ENCODE results near the gene SALL4. TPM values are rescaled to one million over a fixed set of nuclear protein-coding genes. Genes with fewer than 3 reads are reported as not detected.

The SALL4 gene
- 0.59 and 2.0 TPM in 2 replicates for total RNA-seq

DNA sequence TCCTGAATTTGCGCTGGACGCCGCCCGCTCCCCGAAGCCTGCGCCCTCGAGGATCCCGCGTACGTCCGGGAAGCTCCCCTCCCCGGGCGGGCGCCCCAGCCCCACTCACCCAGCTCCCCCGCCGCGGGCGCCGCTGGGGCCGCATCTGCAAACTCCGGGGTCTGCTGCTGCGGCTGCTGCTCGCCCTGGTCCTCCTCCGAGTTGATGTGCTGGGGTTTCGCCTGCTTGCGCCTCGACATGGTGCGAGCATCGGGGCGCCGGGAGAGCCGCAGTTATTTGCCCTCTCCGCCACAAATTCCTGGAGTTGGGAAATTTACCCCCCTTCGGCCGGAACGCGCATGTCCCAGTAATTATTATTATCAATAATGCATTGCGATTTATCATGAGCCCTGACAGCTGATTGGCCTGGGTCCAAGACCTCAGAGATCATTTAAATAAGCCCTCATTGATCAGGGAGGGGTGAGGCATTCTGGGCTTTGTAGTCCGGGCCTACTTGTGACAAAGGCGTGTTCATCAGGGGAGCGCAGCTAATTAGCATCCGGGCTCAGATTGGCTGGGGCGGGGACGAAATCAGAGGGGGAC lies at the start of gene SALL4:
Gene SALL4 (minus strand): TSS at position 352 of the 582 bp plus-strand sequence. CDS start 113 bp downstream, at position 239.

DNA sequence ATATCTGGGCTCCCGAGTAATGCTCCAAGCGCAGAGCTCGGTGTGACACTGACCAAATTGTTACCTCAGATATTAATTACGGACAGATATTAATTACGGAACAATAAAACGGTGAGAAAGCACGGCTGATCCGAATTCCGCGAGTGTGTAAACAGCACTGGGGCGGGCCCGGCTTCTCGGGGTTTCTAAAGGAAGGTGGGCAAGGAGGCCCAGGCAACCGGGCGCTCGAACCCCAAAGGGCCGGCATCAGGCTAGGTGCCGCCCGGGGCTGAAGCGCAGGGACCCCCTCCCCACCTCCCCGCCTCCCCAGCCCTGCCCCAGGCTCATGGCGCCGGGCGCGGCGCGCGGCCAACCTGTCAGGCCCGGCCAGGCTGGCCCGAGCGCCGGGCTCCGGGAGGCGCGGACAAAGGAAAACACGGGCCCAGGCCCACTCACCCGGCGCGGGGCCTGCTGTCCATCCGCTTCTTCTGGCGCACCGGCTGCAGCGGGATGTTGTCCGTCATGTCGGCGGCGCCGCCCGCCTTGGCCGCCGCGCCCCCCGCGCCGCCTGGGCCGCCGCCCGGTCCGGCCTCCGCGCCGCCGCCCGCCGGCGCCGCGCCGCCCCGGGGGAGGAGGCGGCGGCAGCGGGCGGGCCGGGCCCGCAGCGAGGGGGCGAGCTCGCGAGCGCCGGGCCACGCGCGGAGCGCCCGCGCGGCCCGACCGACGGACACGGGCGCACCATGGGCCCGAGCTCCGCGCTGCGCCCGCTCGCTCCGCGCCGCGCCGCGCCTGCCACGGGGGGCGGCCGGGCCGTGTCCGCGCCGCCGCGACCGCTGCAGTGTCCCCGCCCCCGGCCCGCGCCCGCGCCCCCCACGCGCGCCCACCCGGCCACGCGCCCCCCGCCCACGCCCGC lies 34.2 kb downstream of the SALL4 start, which contains the start of gene ATP9A:
Gene ATP9A (minus strand): TSS at position 524 of the 892 bp plus-strand sequence. CDS start 21 bp downstream, at position 503.

Other genes starting within 250 kb of the SALL4 start
- gene ATP9A, start 34.1 kb downstream of the SALL4 start, total RNA-seq, result 22.3 and 28.6 TPM in 2 replicates